Aorta (tissue), 5 donors: ENCODE data around the gene USP31. TPM values are rescaled to one million over a fixed set of nuclear protein-coding genes. Genes with fewer than 3 reads are reported as not detected.
A peak's percentile ranks its signal among the peaks of the same experiment; 100 is the strongest.
"Not testable (repeated sequence)": the region's sequence is repeated elsewhere in the genome, so short reads cannot be mapped to it uniquely, and the experiment has no call there.

ENCODE experiments used
- ATAC-seq: fragments of 200-7000 bp; cut with Tn5 transposase; one replicate; pipeline ENCODE4 v1.9.1; 2022; ENCODE audit warnings: moderate library complexity; ENCODE audit not compliant: low FRiP score
- DNase-seq, 2 donors: peaks; one replicate each; pipeline ENCODE4 v3.0.0-alpha.2; 2020
- H3K27ac ChIP-seq, 2 donors: one replicate each; pipeline ENCODE4 v1.5.1; 2013; ENCODE audit warnings: low read length in 2 of 2, mild to moderate bottlenecking in 2 of 2, moderate library complexity in 2 of 2, control low read depth in 1 of 2, inconsistent platforms in 1 of 2, low read depth in 1 of 2
- H3K27me3 ChIP-seq, 2 donors: one replicate each; pipeline ENCODE4 v1.6.1; 2013; ENCODE audit warnings: control low read depth in 1 of 2, low read length in 1 of 2, mild to moderate bottlenecking in 1 of 2, moderate library complexity in 1 of 2; ENCODE audit not compliant: insufficient read depth in 2 of 2, control insufficient read depth in 1 of 2
- H3K36me3 ChIP-seq, 2 donors: one replicate each; pipeline ENCODE4 v1.6.1; 2013; ENCODE audit warnings: control low read depth in 1 of 2, low read length in 1 of 2, mild to moderate bottlenecking in 1 of 2; ENCODE audit not compliant: insufficient read depth in 2 of 2, control insufficient read depth in 1 of 2
- H3K4me1 ChIP-seq, 2 donors: one replicate each; pipeline ENCODE4 v1.6.1; 2013; ENCODE audit warnings: low read length in 2 of 2, control low read depth in 1 of 2, mild to moderate bottlenecking in 1 of 2, moderate library complexity in 1 of 2; ENCODE audit not compliant: insufficient read depth in 2 of 2, control insufficient read depth in 1 of 2
- H3K4me3 ChIP-seq, 2 donors: one replicate each; pipeline ENCODE4 v1.5.1; 2013; ENCODE audit warnings: low read length in 2 of 2, control low read depth in 1 of 2, mild to moderate bottlenecking in 1 of 2
- H3K9me3 ChIP-seq: one replicate; pipeline ENCODE4 v1.6.1; 2013; ENCODE audit warnings: mild to moderate bottlenecking, low read length; ENCODE audit not compliant: control insufficient read depth
- WGBS, 2 donors: extraction: QIAGEN DNeasy Blood & Tissue Kit; methylation state at CpG; one replicate each; pipeline ENCODE4 v1.1.7; 2013; 5-methylcytosine and 5-hydroxymethylcytosine counted together
- intact Hi-C, 2 donors: fragments of 100-400 bp; cut with DNase I; formaldehyde crosslinking; loops; one replicate each; pipeline versions ENCODE4 v1.14.2 to v1.15.0; 2022
- polyA plus RNA-seq, 2 donors: library from polyadenylated mRNA; stranded (reverse); fragments of 200-250 nt; gene quantifications; one replicate each; pipeline ENCODE4 v1.2.3, GENCODE V29; 2013
- total RNA-seq, 2 donors: library from RNA; stranded (reverse); fragmentation: NEBNext Ultra II Directional; extraction: Animal tissue kit (Norgen Biotek cat#: 25700); gene quantifications; one replicate each; pipeline ENCODE4 v1.2.1, GENCODE V29; 2021
- donor health status: healthy with polysubstance abuse.
- donor health status: Bipolar disorder and iron deficiency.
- donor health status: DM: no; HTN: no; CAD: no.
- donor health status: DM: no; HTN: no; CAD: no.
- donor health status: DM: yes; HTN: yes; CAD: no.

Gene USP31
- total and polyA plus RNA-seq, 4 donors: 1.4 to 24.6 (median 11.1) TPM

DNA sequence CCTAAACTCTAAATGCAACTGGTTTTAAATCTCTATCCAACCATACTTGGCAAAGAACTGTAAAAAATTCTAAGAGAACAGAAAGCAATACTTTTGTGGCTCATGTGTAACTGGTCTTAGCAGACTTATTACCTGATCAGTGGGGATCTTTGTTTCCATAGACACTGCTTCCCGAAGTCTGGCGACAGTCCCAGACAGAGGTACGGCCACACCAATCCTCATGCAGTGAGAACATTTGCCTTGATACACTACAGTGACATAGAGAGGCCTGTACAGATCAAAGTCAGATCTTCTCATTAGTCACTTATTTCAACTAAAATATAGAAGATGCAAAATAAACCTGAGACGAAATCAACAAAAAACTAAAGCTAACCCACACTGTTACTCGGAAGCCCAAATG, 43.9 kb downstream of the USP31 start:
- Histone ChIP-seq H3K36me3 (peaks cover 0 to 5% of the 10 kb centered on the region in 2 donors), H3K4me3 (no peak overlapping the region), H3K9me3 (no peaks in the 10 kb centered on the region), H3K4me1 (no peaks in the 10 kb centered on the region), H3K27ac (peak overlapping the region; percentile 43 to 76), H3K27me3 (no peaks in the 10 kb centered on the region)
- DNase-seq (no peak), ATAC-seq (no peak)
- intact Hi-C loops: loop anchor here in 1 of 2 donors (2.0 to 10.0 kb wide), 2 partner anchors 35 to 49 kb away; no protein-coding TSS in a partner anchor
- WGBS, 2 donors: 38 to 42% methylated on average over 5 of the region's 5 CpGs

GRCh38 chr16:23104032-23104955, 45.0 kb downstream of the USP31 start:
- Histone ChIP-seq H3K4me3 (no peak overlapping the region), H3K36me3 (peaks cover 0 to 5% of the 10 kb centered on the region in 2 donors), H3K27ac (peak overlapping the region; percentile 68 to 80), H3K9me3 (no peaks in the 10 kb centered on the region), H3K27me3 (no peaks in the 10 kb centered on the region), H3K4me1 (no peaks in the 10 kb centered on the region)
- intact Hi-C loops: loop anchor here in 1 of 2 donors (2.0 to 10.0 kb wide), 2 partner anchors 33 to 51 kb away; no protein-coding TSS in a partner anchor
- no peak for DNase-seq
- no peak for ATAC-seq
- 21 to 28% methylated on average over 7 of the region's 7 CpGs for WGBS, 2 donors

GRCh38 chr16:23103603-23104002, 45.6 kb downstream of the USP31 start:
- Histone ChIP-seq H3K27ac (peak overlapping the region; percentile 65 to 68), H3K4me1 (no peaks in the 10 kb centered on the region), H3K36me3 (peaks cover 0 to 5% of the 10 kb centered on the region in 2 donors), H3K9me3 (no peaks in the 10 kb centered on the region), H3K4me3 (no peak overlapping the region), H3K27me3 (no peaks in the 10 kb centered on the region)
- WGBS, 2 donors: 38 to 39% methylated on average over 3 of the region's 3 CpGs
- ATAC-seq: no peak
- intact Hi-C loops: loop anchor here in 1 of 2 donors (2.0 to 10.0 kb wide), 2 partner anchors 33 to 51 kb away; no protein-coding TSS in a partner anchor
- DNase-seq: no peak

GRCh38 chr16:23101012-23101550, 48.2 kb downstream of the USP31 start:
- H3K27me3 ChIP-seq: no peaks in the 10 kb centered on the region
- DNase-seq (no peak), ATAC-seq (no peak)
- no peak overlapping the region for H3K27ac ChIP-seq
- no peaks in the 10 kb centered on the region for H3K4me1 ChIP-seq
- peaks cover 0 to 5% of the 10 kb centered on the region in 2 donors for H3K36me3 ChIP-seq
- H3K9me3 ChIP-seq: no peaks in the 10 kb centered on the region
- intact Hi-C loops: loop anchor here in 1 of 2 donors (10.0 kb wide), 1 partner anchor 54 kb away; no protein-coding TSS in a partner anchor
- H3K4me3 ChIP-seq: no peak overlapping the region
- WGBS, 2 donors: 96% methylated on average over 5 of the region's 5 CpGs

- H3K27me3 ChIP-seq, H3K36me3 ChIP-seq, ATAC-seq, intact Hi-C loops, H3K9me3 ChIP-seq, H3K4me3 ChIP-seq, H3K27ac ChIP-seq, H3K4me1 ChIP-seq, DNase-seq: not testable (repeated sequence)
- WGBS, 2 donors: 90 to 95% methylated on average over 2 of the region's 2 CpGs
Observed at GRCh38 chr16:23096450-23096849, 52.8 kb downstream of the USP31 start.

GRCh38 chr16:23094136-23094535, 55.1 kb downstream of the USP31 start:
- ATAC-seq, H3K36me3 ChIP-seq, H3K4me1 ChIP-seq, H3K27me3 ChIP-seq, H3K9me3 ChIP-seq, H3K4me3 ChIP-seq, DNase-seq, intact Hi-C loops, H3K27ac ChIP-seq: not testable (repeated sequence)
- 90 to 92% methylated on average over 5 of the region's 5 CpGs for WGBS, 2 donors

- Histone ChIP-seq H3K27ac (no peak overlapping the region), H3K4me3 (no peak overlapping the region), H3K9me3 (no peaks in the 10 kb centered on the region), H3K27me3 (no peaks in the 10 kb centered on the region), H3K4me1 (no peaks in the 10 kb centered on the region), H3K36me3 (no peaks in the 10 kb centered on the region)
- intact Hi-C loops: no loop called here
- ATAC-seq: no peak
- WGBS, 2 donors: 96 to 99% methylated on average over 1 of the region's 1 CpG
- no peak for DNase-seq
Observed at GRCh38 chr16:23092801-23093117, 56.5 kb downstream of the USP31 start.

- Histone ChIP-seq H3K27ac (no peak overlapping the region), H3K4me3 (no peak overlapping the region), H3K4me1 (no peaks in the 10 kb centered on the region), H3K9me3 (no peaks in the 10 kb centered on the region), H3K27me3 (no peaks in the 10 kb centered on the region), H3K36me3 (no peaks in the 10 kb centered on the region)
- intact Hi-C loops: no loop called here
- 95 to 96% methylated on average over 4 of the region's 4 CpGs for WGBS, 2 donors
- ATAC-seq (no peak), DNase-seq (no peak)
Observed at GRCh38 chr16:23092072-23092800, 57.0 kb downstream of the USP31 start.
